ENCODE results near the gene DDX42. TPM values are rescaled to one million over a fixed set of nuclear protein-coding genes. Genes with fewer than 3 reads are reported as not detected.

DDX42 gene
- total and polyA plus RNA-seq, 9 of the 15 experiments (the other 6 are each of a cell fraction or from before 2014, with no cell fraction given), result 16.5 to 149 (median 87.6) TPM

GRCh38 chr17:63786117-63786516, 12.1 kb downstream of the DDX42 start:
- H2AFZ ChIP-seq (ENCODE audit: low read depth, low read length), result no peak overlapping the region
- no peaks in the 10 kb centered on the region for H3K4me1 ChIP-seq (replicated peaks in 1 of 2; ENCODE audit: control insufficient read depth in 2 of 2, insufficient read depth in 2 of 2, low read length in 2 of 2)
- no peak overlapping the region for H3K4me3 ChIP-seq
- ChIA-PET CTCF (ENCODE audit: low intra/inter-chr PET ratio) (no interaction called here), POLR2A (interaction anchor here (0.8 to 8.0 kb wide), 5 partner anchors 9 to 40 kb away, joined by 3 to 82 read pairs (median 4); partner anchors contain the start of genes CCDC47 and DDX42)
- TF ChIP-seq CREBBP (IDR thresholded peaks at IDR 0.05; ENCODE audit: low read depth, low read length) (no peak), RNF219 (CRISPR knock-in tag; IDR thresholded peaks at IDR 0.05) (no peak), E2F4 (CRISPR knock-in tag; IDR thresholded peaks at IDR 0.05; ENCODE audit: low read depth) (no peak), GMEB1 (CRISPR knock-in tag; IDR thresholded peaks at IDR 0.05) (no peak)
- no peak overlapping the region for H3K27ac ChIP-seq (ENCODE audit: extremely low read depth, low read depth, low read length)
- no peaks in the 10 kb centered on the region for H3K9me1 ChIP-seq (ENCODE audit: control insufficient read depth, insufficient read depth, low read length)
- no peak for FAIRE-seq
- no peak overlapping the region for H3K4me2 ChIP-seq (ENCODE audit: insufficient read depth, low read length)
- peaks cover 81% of the 10 kb centered on the region for H3K79me2 ChIP-seq (ENCODE audit: control insufficient read depth, insufficient read depth, low read length)
- no peak for DNase-seq (ENCODE audit: extremely low read depth in 1 of 4, low spot score in 3 of 4)
- BruUV-seq (replicated peaks), result no TSS peak
- H3K9ac ChIP-seq (ENCODE audit: insufficient read depth in 1 of 2, low read depth in 2 of 2, low read length in 2 of 2), result no peak overlapping the region
- intact Hi-C loops (cut with micrococcal nuclease) (no loop called here), in situ Hi-C loops (cut with MboI) (no loop called here)
- no peaks in the 10 kb centered on the region; the same call in 1 of the 2 replicates for H4K20me1 ChIP-seq (replicated peaks; ENCODE audit: control insufficient read depth, insufficient read depth, low read length)
- ATAC-seq, result no peak
- H3K27me3 ChIP-seq (ENCODE audit: control insufficient read depth in 2 of 2, insufficient read depth in 2 of 2, low read length in 2 of 2), result no peaks in the 10 kb centered on the region
- peaks cover 86% of the 10 kb centered on the region for H3K36me3 ChIP-seq (ENCODE audit: control insufficient read depth, insufficient read depth, low read length)
- WGBS (ENCODE audit: insufficient coverage, low coverage, missing lambda C conversion rate), result 100% methylated on average over 1 of the region's 1 CpG
- no peaks in the 10 kb centered on the region for H3K9me3 ChIP-seq (replicated peaks; ENCODE audit: control insufficient read depth, insufficient read depth, low read depth, low read length)
